Activated CD8-positive, alpha-beta T cell treated with anti-CD3 and anti-CD28 coated beads for 36 hours (primary cell): Measurements from ENCODE around the gene HABP4. TPM values are rescaled to one million over a fixed set of nuclear protein-coding genes. Genes with fewer than 3 reads are reported as not detected.

ENCODE experiments used
- ATAC-seq: fragments of 200-7000 bp; cut with Tn5 transposase; one replicate; pipeline ENCODE4 v1.10.0; 2021; ENCODE audit warnings: mild to moderate bottlenecking, moderate library complexity
- CTCF ChIA-PET: fragments of 350-600 bp; sonication (Branson Sonifier 250); formaldehyde crosslinking; loops from one replicate; lab custom pipeline; 2021; ENCODE audit warnings: antibody characterized with exemption; lab: Charles Lee
- POLR2A ChIA-PET: fragments of 350-600 bp; sonication (Branson Sonifier 250); formaldehyde crosslinking; loops from one replicate; lab custom pipeline; 2021; ENCODE audit warnings: antibody characterized with exemption; lab: Charles Lee
- DNase-seq: peaks from one replicate; pipeline ENCODE4 v3.0.0-alpha.2; 2020
- H3K27ac Mint-ChIP-seq: one replicate; pipeline ENCODE4 v1.8.0; 2021; ENCODE audit warnings: mild to moderate bottlenecking, mixed read lengths
- H3K27me3 Mint-ChIP-seq: one replicate; pipeline ENCODE4 v1.8.0; 2021; ENCODE audit warnings: mixed read lengths
- H3K36me3 Mint-ChIP-seq: one replicate; pipeline ENCODE4 v1.8.0; 2021; ENCODE audit warnings: low read depth, mixed read lengths
- H3K4me1 Mint-ChIP-seq: one replicate; pipeline ENCODE4 v1.8.0; 2021; ENCODE audit warnings: low read depth, mixed read lengths
- H3K4me3 Mint-ChIP-seq: one replicate; pipeline ENCODE4 v1.8.0; 2021; ENCODE audit warnings: mild to moderate bottlenecking, moderate library complexity, mixed read lengths
- H3K9me3 Mint-ChIP-seq: one replicate; pipeline ENCODE4 v1.8.0; 2021; ENCODE audit warnings: mixed read lengths
- intact Hi-C: fragments of 100-400 bp; cut with micrococcal nuclease; formaldehyde crosslinking; loops from one replicate; pipeline ENCODE4 v1.10.0; 2022
- total RNA-seq, 2 experiments: library from RNA; stranded (reverse); gene quantifications; one replicate each; pipeline ENCODE4 v1.2.3, GENCODE V29; 2021
- TF ChIP-seq, protein P1 (sequence below): fragments of 200-600 bp; IDR thresholded peaks from one replicate; pipeline ENCODE4 v1.8.0; 2022; ENCODE audit warnings: antibody characterized with exemption, mild to moderate bottlenecking

The HABP4 gene
- total RNA-seq, 2 experiments from 2014 or later = 7.0 to 8.3 TPM

DNA sequence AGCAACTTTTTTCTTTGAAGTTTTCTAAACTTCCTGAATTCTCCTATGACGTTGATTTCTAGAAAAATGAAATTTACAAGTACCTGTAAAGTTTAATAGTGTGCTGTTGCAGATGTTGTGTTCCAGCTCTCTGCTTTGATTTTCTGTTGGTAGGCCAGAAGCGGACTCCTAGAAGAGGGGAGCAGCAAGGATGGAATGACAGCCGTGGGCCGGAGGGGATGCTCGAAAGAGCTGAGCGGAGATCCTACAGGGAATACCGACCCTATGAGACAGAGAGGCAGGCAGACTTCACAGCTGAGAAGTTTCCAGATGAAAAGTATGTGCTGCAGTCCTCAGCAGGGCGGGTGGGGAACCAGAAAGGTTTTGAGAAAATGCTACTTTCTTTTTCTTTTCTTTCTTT is 8.3 kb downstream of the HABP4 start:
- ATAC-seq (no peak), DNase-seq (no peak)
- Mint-ChIP-seq H3K27ac (peak overlapping the region; percentile 10), H3K9me3 (no peaks in the 10 kb centered on the region), H3K4me3 (no peak overlapping the region), H3K36me3 (peaks cover 4% of the 10 kb centered on the region), H3K27me3 (no peaks in the 10 kb centered on the region), H3K4me1 (peaks cover 18% of the 10 kb centered on the region)
- intact Hi-C loops = no loop called here
- ChIA-PET CTCF (interaction anchor here (1.3 kb wide), 1 partner anchor 16 kb away, joined by 3 read pairs; no protein-coding TSS in a partner anchor), POLR2A (interaction anchor here (1.1 kb wide), 1 partner anchor 10 kb away, joined by 3 read pairs; no protein-coding TSS in a partner anchor)
- TF ChIP-seq, protein P1, sequence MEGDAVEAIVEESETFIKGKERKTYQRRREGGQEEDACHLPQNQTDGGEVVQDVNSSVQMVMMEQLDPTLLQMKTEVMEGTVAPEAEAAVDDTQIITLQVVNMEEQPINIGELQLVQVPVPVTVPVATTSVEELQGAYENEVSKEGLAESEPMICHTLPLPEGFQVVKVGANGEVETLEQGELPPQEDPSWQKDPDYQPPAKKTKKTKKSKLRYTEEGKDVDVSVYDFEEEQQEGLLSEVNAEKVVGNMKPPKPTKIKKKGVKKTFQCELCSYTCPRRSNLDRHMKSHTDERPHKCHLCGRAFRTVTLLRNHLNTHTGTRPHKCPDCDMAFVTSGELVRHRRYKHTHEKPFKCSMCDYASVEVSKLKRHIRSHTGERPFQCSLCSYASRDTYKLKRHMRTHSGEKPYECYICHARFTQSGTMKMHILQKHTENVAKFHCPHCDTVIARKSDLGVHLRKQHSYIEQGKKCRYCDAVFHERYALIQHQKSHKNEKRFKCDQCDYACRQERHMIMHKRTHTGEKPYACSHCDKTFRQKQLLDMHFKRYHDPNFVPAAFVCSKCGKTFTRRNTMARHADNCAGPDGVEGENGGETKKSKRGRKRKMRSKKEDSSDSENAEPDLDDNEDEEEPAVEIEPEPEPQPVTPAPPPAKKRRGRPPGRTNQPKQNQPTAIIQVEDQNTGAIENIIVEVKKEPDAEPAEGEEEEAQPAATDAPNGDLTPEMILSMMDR = no peak

GRCh38 chr9:96459268-96460007 is 9.5 kb downstream of the HABP4 start:
- Mint-ChIP-seq H3K27ac (no peak overlapping the region), H3K4me1 (peaks cover 10% of the 10 kb centered on the region), H3K36me3 (peaks cover 4% of the 10 kb centered on the region), H3K9me3 (no peaks in the 10 kb centered on the region), H3K4me3 (no peak overlapping the region), H3K27me3 (no peaks in the 10 kb centered on the region)
- TF ChIP-seq, protein P1 = no peak
- ATAC-seq (no peak), DNase-seq (no peak)
- POLR2A ChIA-PET = no interaction called here
- intact Hi-C loops = no loop called here
- CTCF ChIA-PET = interaction anchor here (1.0 kb wide), 1 partner anchor 10 kb away, joined by 3 read pairs; the partner anchor contains the start of gene HABP4

GRCh38 chr9:96460470-96460869 is 10.5 kb downstream of the HABP4 start:
- CTCF ChIA-PET = interaction anchor here (0.6 to 1.9 kb wide), 3 partner anchors 11 to 190 kb away, joined by 3 to 5 read pairs (median 3); partner anchors contain the start of gene HABP4
- ATAC-seq (no peak), DNase-seq (no peak)
- H3K27me3 Mint-ChIP-seq = no peaks in the 10 kb centered on the region
- peaks cover 5% of the 10 kb centered on the region for H3K36me3 Mint-ChIP-seq
- no peak overlapping the region for H3K27ac Mint-ChIP-seq
- TF ChIP-seq, protein P1 = no peak
- intact Hi-C loops = no loop called here
- H3K4me1 Mint-ChIP-seq = peaks cover 10% of the 10 kb centered on the region
- H3K9me3 Mint-ChIP-seq = no peaks in the 10 kb centered on the region
- no peak overlapping the region for H3K4me3 Mint-ChIP-seq
- POLR2A ChIA-PET = no interaction called here

DNA sequence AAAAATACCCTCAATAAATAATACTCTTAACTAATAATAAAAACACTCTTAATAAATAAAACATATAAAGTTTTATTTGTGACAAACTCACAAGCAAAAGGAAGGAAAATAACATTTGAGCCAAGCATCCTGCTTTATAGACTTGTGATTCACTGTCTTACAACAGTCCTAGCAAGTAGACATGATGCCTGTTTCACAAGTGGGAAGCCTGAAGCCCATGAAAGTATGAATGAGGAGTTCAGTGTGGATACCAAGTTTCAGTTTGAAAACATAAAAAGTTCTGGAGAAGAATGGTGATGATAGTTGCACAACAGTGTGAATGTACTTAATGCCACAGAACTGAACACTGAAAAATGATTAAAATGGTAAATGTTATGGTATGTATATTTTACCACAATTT is 10.9 kb downstream of the HABP4 start:
- intact Hi-C loops = no loop called here

More for the DNA sequence above, 10.9 kb downstream of the HABP4 start:
- DNase-seq (no peak), ATAC-seq (no peak)
- TF ChIP-seq, protein P1 = no peak
- CTCF ChIA-PET = interaction anchor here (0.6 to 1.9 kb wide), 2 partner anchors 19 to 189 kb away, joined by 3 to 5 read pairs; no protein-coding TSS in a partner anchor
- peaks cover 10% of the 10 kb centered on the region for H3K4me1 Mint-ChIP-seq
- no peaks in the 10 kb centered on the region for H3K9me3 Mint-ChIP-seq
- POLR2A ChIA-PET = no interaction called here
- no peaks in the 10 kb centered on the region for H3K27me3 Mint-ChIP-seq
- H3K27ac Mint-ChIP-seq = no peak overlapping the region
- peaks cover 9% of the 10 kb centered on the region for H3K36me3 Mint-ChIP-seq
- H3K4me3 Mint-ChIP-seq = no peak overlapping the region
